ENCODE results near the gene DCBLD1. TPM values are rescaled to one million over a fixed set of nuclear protein-coding genes. Genes with fewer than 3 reads are reported as not detected.

The DCBLD1 gene
- total RNA-seq, 1 experiment from 2014 or later, result 19.5 TPM

DNA sequence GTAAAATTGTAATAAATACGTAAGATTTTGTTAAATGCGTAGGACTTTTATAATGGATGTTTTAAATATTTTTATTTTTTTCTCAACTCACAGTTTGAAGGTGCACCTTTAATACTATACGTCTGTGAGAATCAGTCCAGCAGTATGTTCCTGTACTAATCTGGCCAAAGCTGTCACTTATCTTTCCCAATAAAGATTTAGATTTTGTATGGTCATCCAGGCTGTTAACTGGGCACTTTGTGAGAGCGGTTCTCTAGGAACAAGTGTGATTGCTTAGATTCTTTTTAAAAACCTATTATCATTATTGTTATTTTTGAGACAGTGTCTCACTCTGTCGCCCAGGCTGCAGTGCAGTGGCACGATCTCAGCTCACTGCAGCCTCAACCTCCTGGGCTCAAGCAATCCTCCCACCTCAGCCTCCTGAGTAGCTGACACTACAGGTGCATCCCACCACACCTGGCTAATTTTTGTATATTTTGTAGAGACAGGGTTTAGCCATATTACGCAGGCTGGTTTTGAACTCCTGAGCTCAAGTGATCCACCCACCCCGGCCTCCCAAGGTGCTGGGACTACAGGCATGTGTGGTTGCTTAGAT is 1.7 kb downstream of the DCBLD1 start:
- POLR2A ChIA-PET, result interaction anchor here (2.2 kb wide), 1 partner anchor 9 kb away, joined by 6 read pairs; no protein-coding TSS in a partner anchor
- intact Hi-C loops (cut with micrococcal nuclease), result loop anchor here (10.0 kb wide), 1 partner anchor 191 kb away; the partner anchor contains the start of gene NUS1
- Histone ChIP-seq H3K4me3 (replicated peaks in 1 of 2; ENCODE audit: low read depth in 1 of 2, low read length in 2 of 2) (peak overlapping the region; percentile 86 to 88), H2AFZ (ENCODE audit: low read depth, low read length, poor library complexity, severe bottlenecking) (no peak overlapping the region), H3K36me3 (ENCODE audit: control insufficient read depth in 1 of 2, insufficient read depth in 2 of 2, low read length in 2 of 2) (peaks cover 0 to 2% of the 10 kb centered on the region in 2 experiments; a peak in 1 of 4 replicates), H3K9me3 (ENCODE audit: control insufficient read depth in 1 of 2, insufficient read depth in 1 of 2, low read depth in 1 of 2, low read length in 2 of 2) (no peaks in the 10 kb centered on the region), H3K27ac (ENCODE audit: low read depth, low read length) (peak overlapping the region; percentile 88; the same call in 1 of the 2 replicates), H3K4me2 (ENCODE audit: low read length) (peak overlapping the region; percentile 86), H3K4me1 (ENCODE audit: control insufficient read depth in 1 of 2, insufficient read depth in 2 of 2, low read length in 2 of 2) (peaks cover 11 to 16% of the 10 kb centered on the region in 2 experiments; a peak in 3 of 4 replicates), H3K9me2 (ENCODE audit: insufficient read depth) (no peaks in the 10 kb centered on the region), H3K27me3 (ENCODE audit: insufficient read depth, low read length) (no peaks in the 10 kb centered on the region), H4K20me1 (ENCODE audit: insufficient read depth) (no peaks in the 10 kb centered on the region), H3K9ac (ENCODE audit: low read length) (peak overlapping the region; percentile 92), H3K79me2 (ENCODE audit: insufficient read depth, low read length) (peaks cover 55% of the 10 kb centered on the region)
- RAD21 ChIA-PET (ENCODE audit: low non-redundant PET in 1 of 2, low total read pairs in 2 of 2, uncharacterized antibody in 2 of 2, unreplicated experiment in 2 of 2), result interaction anchor here in 1 of 2 experiments (0.6 kb wide), 1 partner anchor 53 kb away, joined by 6 read pairs; no protein-coding TSS in a partner anchor
- CTCF ChIA-PET, result interaction anchor here (1.9 kb wide), 1 partner anchor 34 kb away, joined by 5 read pairs; no protein-coding TSS in a partner anchor
- ATAC-seq (no peak), DNase-seq (ENCODE audit: low read depth, low spot score) (no peak)
- TF ChIP-seq, protein P1, sequence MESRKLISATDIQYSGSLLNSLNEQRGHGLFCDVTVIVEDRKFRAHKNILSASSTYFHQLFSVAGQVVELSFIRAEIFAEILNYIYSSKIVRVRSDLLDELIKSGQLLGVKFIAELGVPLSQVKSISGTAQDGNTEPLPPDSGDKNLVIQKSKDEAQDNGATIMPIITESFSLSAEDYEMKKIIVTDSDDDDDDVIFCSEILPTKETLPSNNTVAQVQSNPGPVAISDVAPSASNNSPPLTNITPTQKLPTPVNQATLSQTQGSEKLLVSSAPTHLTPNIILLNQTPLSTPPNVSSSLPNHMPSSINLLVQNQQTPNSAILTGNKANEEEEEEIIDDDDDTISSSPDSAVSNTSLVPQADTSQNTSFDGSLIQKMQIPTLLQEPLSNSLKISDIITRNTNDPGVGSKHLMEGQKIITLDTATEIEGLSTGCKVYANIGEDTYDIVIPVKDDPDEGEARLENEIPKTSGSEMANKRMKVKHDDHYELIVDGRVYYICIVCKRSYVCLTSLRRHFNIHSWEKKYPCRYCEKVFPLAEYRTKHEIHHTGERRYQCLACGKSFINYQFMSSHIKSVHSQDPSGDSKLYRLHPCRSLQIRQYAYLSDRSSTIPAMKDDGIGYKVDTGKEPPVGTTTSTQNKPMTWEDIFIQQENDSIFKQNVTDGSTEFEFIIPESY (IDR thresholded peaks at IDR 0.05; ENCODE audit: extremely low read depth, insufficient replicate concordance, low read length), result no peak
- TF ChIP-seq SIN3A (IDR thresholded peaks at IDR 0.05; ENCODE audit: low read depth), result no peak
- no peak for TF ChIP-seq EZH2phosphoT487 (IDR thresholded peaks at IDR 0.05; ENCODE audit: borderline replicate concordance)
- no TSS peak for BruUV-seq (replicated peaks)

DNA sequence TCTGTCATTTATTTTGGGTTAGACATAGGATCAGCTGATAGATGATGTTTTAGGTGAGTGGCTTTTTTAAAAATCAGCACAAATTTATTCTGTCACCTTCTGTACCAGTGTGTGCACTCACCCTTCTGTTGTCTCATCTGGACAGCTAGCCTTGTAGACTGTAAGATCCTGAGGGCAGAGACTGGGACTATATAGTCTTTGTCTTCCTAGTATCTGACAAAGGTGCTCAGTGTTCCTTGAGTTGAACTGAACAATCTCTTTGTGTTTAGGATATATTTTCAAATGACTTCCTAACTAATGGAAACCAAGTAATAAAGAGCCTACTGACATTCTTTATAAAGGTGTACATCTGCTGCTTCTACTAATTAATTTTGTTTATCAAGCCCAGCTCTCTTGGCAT is 3.0 kb downstream of the DCBLD1 start:
- POLR2A ChIA-PET, result no interaction called here
- RAD21 ChIA-PET (ENCODE audit: low non-redundant PET in 1 of 2, low total read pairs in 2 of 2, uncharacterized antibody in 2 of 2, unreplicated experiment in 2 of 2), result no interaction called here
- Histone ChIP-seq H3K79me2 (ENCODE audit: insufficient read depth, low read length) (peaks cover 65% of the 10 kb centered on the region), H3K9me2 (ENCODE audit: insufficient read depth) (no peaks in the 10 kb centered on the region), H3K36me3 (ENCODE audit: control insufficient read depth in 1 of 2, insufficient read depth in 2 of 2, low read length in 2 of 2) (peaks cover 0 to 2% of the 10 kb centered on the region in 2 experiments; a peak in 1 of 4 replicates), H3K4me3 (replicated peaks in 1 of 2; ENCODE audit: low read depth in 1 of 2, low read length in 2 of 2) (no peak overlapping the region), H3K9me3 (ENCODE audit: control insufficient read depth in 1 of 2, insufficient read depth in 1 of 2, low read depth in 1 of 2, low read length in 2 of 2) (no peaks in the 10 kb centered on the region), H3K9ac (ENCODE audit: low read length) (no peak overlapping the region), H3K4me1 (ENCODE audit: control insufficient read depth in 1 of 2, insufficient read depth in 2 of 2, low read length in 2 of 2) (peaks cover 11 to 16% of the 10 kb centered on the region in 2 experiments; a peak in 3 of 4 replicates), H4K20me1 (ENCODE audit: insufficient read depth) (no peaks in the 10 kb centered on the region), H3K27ac (ENCODE audit: low read depth, low read length) (no peak overlapping the region), H3K4me2 (ENCODE audit: low read length) (no peak overlapping the region), H3K27me3 (ENCODE audit: insufficient read depth, low read length) (no peaks in the 10 kb centered on the region), H2AFZ (ENCODE audit: low read depth, low read length, poor library complexity, severe bottlenecking) (no peak overlapping the region)
- intact Hi-C loops (cut with micrococcal nuclease), result loop anchor here (10.0 kb wide), 1 partner anchor 189 kb away; the partner anchor contains the start of gene NUS1
- CTCF ChIA-PET, result interaction anchor here (1.5 kb wide), 1 partner anchor 11 kb away, joined by 3 read pairs; no protein-coding TSS in a partner anchor
- no TSS peak for BruUV-seq (replicated peaks)
- ATAC-seq (no peak), DNase-seq (ENCODE audit: low read depth, low spot score) (no peak)
- TF ChIP-seq EZH2phosphoT487 (IDR thresholded peaks at IDR 0.05; ENCODE audit: borderline replicate concordance) (no peak), FOSL1 (IDR thresholded peaks at IDR 0.05; ENCODE audit: low read depth) (no peak), TCF7L2 (IDR thresholded peaks at IDR 0.05; ENCODE audit: borderline replicate concordance, extremely low read depth, insufficient read depth, insufficient read length) (no peak), SRF (IDR thresholded peaks at IDR 0.05; ENCODE audit: low read depth) (no peak), CEBPB (IDR thresholded peaks at IDR 0.05; ENCODE audit: low read depth) (no peak), RAD21 (IDR thresholded peaks at IDR 0.05; ENCODE audit: low read depth) (no peak), CBX3 (IDR thresholded peaks at IDR 0.05; ENCODE audit: low read depth) (no peak)
- TF ChIP-seq, protein P2, sequence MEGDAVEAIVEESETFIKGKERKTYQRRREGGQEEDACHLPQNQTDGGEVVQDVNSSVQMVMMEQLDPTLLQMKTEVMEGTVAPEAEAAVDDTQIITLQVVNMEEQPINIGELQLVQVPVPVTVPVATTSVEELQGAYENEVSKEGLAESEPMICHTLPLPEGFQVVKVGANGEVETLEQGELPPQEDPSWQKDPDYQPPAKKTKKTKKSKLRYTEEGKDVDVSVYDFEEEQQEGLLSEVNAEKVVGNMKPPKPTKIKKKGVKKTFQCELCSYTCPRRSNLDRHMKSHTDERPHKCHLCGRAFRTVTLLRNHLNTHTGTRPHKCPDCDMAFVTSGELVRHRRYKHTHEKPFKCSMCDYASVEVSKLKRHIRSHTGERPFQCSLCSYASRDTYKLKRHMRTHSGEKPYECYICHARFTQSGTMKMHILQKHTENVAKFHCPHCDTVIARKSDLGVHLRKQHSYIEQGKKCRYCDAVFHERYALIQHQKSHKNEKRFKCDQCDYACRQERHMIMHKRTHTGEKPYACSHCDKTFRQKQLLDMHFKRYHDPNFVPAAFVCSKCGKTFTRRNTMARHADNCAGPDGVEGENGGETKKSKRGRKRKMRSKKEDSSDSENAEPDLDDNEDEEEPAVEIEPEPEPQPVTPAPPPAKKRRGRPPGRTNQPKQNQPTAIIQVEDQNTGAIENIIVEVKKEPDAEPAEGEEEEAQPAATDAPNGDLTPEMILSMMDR (IDR thresholded peaks at IDR 0.05 in 2 of 3, conservative IDR thresholded peaks at IDR 0.05 in 1 of 3; ENCODE audit: borderline replicate concordance in 1 of 3, insufficient read depth in 1 of 3, low read depth in 2 of 3, low read length in 2 of 3), result no peak
